Measurements from ENCODE around the gene TAF4B. TPM values are rescaled to one million over a fixed set of nuclear protein-coding genes. Genes with fewer than 3 reads are reported as not detected.

The TAF4B gene
- polyA plus RNA-seq, 1 of the 3 experiments (the other 2 are of a cell fraction) = 1.3 TPM

DNA sequence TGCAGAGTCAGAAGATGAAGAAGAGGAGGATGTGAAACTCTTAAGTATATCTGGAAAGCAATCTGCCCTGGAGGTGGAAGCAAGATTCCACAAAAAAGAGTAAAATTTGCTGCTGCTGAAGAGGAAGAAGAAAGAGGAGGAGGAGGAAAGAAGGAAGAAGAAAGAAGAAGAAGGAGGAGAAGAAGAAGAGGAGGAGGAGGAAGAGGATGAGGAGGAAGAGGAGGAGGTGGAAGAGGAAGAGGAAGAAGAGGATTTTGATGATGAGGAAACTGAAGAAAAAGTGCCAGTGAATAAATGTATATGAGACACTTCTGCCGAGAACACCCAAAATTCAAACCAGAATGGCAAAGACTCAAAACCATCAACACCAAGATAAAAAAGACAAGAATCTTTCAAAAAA lies 20.9 kb upstream of the TAF4B start:
- ChIA-PET CTCF (no interaction called here), POLR2A (no interaction called here)
- WGBS (ENCODE audit: low lambda C conversion rate) = 89% methylated on average over 1 of the region's 1 CpG

DNA sequence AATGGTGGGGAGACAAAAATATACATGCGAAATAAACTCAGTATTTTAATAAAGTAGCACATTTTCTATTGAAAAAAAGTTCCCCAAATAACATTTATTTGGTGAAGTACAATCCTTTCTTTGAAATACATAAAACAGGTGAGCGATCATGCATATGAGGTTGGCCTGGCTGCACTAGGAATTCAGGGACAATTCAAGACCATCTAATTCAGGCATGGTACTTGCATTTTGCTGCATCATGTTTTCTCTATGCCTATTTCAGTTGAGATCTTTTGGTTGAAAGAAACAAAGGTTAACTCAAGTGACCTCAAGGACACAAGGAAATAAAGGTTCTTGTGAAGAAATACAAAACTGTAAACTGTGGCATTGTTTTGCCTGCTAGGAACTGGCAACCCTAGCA lies 19.8 kb upstream of the TAF4B start:
- no peak for DNase-seq
- Histone ChIP-seq H3K36me3 (replicated peaks in 1 of 2; ENCODE audit: control insufficient read depth in 1 of 2, insufficient read depth in 2 of 2, low read length in 1 of 2) (no peaks in the 10 kb centered on the region), H3K9ac (no peak overlapping the region), H4K20me1 (ENCODE audit: insufficient read depth) (no peaks in the 10 kb centered on the region), H3F3A (replicated peaks; ENCODE audit: insufficient read depth) (no peaks in the 10 kb centered on the region), H3K79me2 (ENCODE audit: insufficient read depth) (no peaks in the 10 kb centered on the region), H2AFZ (ENCODE audit: low read depth) (no peak overlapping the region), H3K9me3 (no peaks in the 10 kb centered on the region), H3K4me1 (ENCODE audit: control insufficient read depth in 1 of 2, insufficient read depth in 2 of 2, low read depth in 1 of 2, low read length in 1 of 2) (no peaks in the 10 kb centered on the region), H3K27me3 (ENCODE audit: insufficient read depth) (no peaks in the 10 kb centered on the region), H3K27ac (ENCODE audit: low read depth in 2 of 2, low read length in 1 of 2) (no peak overlapping the region), H3K4me2 (no peak overlapping the region), H3K4me3 (ENCODE audit: low read depth in 2 of 2, low read length in 1 of 2) (no peak overlapping the region), H3K9me2 (no peaks in the 10 kb centered on the region)
- ChIA-PET CTCF (no interaction called here), POLR2A (no interaction called here)
- whole genome bisulfite sequencing (ENCODE audit: low lambda C conversion rate) = 66% methylated on average over 2 of the region's 2 CpGs
- no peak for TF ChIP-seq FOXM1 (IDR thresholded peaks at IDR 0.05; ENCODE audit: low read depth)
- TF ChIP-seq TCF12 (IDR thresholded peaks at IDR 0.05) = no peak
- TF ChIP-seq MXI1 (IDR thresholded peaks at IDR 0.05; ENCODE audit: low read depth, low read length) = no peak
- no peak for TF ChIP-seq POLR2AphosphoS5 (IDR thresholded peaks at IDR 0.05; ENCODE audit: low read depth, low read length)
- TF ChIP-seq, protein P1, sequence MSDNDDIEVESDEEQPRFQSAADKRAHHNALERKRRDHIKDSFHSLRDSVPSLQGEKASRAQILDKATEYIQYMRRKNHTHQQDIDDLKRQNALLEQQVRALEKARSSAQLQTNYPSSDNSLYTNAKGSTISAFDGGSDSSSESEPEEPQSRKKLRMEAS (IDR thresholded peaks at IDR 0.05; ENCODE audit: low read depth) = no peak
- no peak for TF ChIP-seq NRF1 (IDR thresholded peaks at IDR 0.05; ENCODE audit: low read depth, low read length)
- no peak for TF ChIP-seq SIN3A (IDR thresholded peaks at IDR 0.05; ENCODE audit: borderline replicate concordance, low read depth, low read length)
- TF ChIP-seq RAD21 (IDR thresholded peaks at IDR 0.05; ENCODE audit: low read length) = no peak

More for the DNA sequence above, 20.9 kb upstream of the TAF4B start:
- no peaks in the 10 kb centered on the region for H3K9me3 ChIP-seq
- no peak overlapping the region for H3K27ac ChIP-seq (ENCODE audit: low read depth in 2 of 2, low read length in 1 of 2)
- no peaks in the 10 kb centered on the region for H3K27me3 ChIP-seq (ENCODE audit: insufficient read depth)
- no peaks in the 10 kb centered on the region for H3K9me2 ChIP-seq
- H3K36me3 ChIP-seq (replicated peaks in 1 of 2; ENCODE audit: control insufficient read depth in 1 of 2, insufficient read depth in 2 of 2, low read length in 1 of 2) = no peaks in the 10 kb centered on the region
- H3K79me2 ChIP-seq (ENCODE audit: insufficient read depth) = no peaks in the 10 kb centered on the region
- H3F3A ChIP-seq (replicated peaks; ENCODE audit: insufficient read depth) = no peaks in the 10 kb centered on the region
- H4K20me1 ChIP-seq (ENCODE audit: insufficient read depth) = no peaks in the 10 kb centered on the region
- no peak overlapping the region for H3K4me2 ChIP-seq
- no peak overlapping the region for H3K4me3 ChIP-seq (ENCODE audit: low read depth in 2 of 2, low read length in 1 of 2)
- H2AFZ ChIP-seq (ENCODE audit: low read depth) = no peak overlapping the region
- TF ChIP-seq POLR2AphosphoS5 (IDR thresholded peaks at IDR 0.05; ENCODE audit: low read depth, low read length) = no peak
- TF ChIP-seq, protein P2, sequence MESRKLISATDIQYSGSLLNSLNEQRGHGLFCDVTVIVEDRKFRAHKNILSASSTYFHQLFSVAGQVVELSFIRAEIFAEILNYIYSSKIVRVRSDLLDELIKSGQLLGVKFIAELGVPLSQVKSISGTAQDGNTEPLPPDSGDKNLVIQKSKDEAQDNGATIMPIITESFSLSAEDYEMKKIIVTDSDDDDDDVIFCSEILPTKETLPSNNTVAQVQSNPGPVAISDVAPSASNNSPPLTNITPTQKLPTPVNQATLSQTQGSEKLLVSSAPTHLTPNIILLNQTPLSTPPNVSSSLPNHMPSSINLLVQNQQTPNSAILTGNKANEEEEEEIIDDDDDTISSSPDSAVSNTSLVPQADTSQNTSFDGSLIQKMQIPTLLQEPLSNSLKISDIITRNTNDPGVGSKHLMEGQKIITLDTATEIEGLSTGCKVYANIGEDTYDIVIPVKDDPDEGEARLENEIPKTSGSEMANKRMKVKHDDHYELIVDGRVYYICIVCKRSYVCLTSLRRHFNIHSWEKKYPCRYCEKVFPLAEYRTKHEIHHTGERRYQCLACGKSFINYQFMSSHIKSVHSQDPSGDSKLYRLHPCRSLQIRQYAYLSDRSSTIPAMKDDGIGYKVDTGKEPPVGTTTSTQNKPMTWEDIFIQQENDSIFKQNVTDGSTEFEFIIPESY (IDR thresholded peaks at IDR 0.05; ENCODE audit: borderline replicate concordance, low read depth) = no peak
- no peak for TF ChIP-seq MEF2A (IDR thresholded peaks at IDR 0.05; ENCODE audit: borderline replicate concordance, low read depth)
- no peak for TF ChIP-seq EZH2phosphoT487 (IDR thresholded peaks at IDR 0.05; ENCODE audit: borderline replicate concordance, low read depth)
- TF ChIP-seq, protein P1 (IDR thresholded peaks at IDR 0.05; ENCODE audit: low read depth) = no peak
- no peak for TF ChIP-seq EP300 (IDR thresholded peaks at IDR 0.05; ENCODE audit: borderline replicate concordance in 1 of 2, low read depth in 1 of 2, low read length in 1 of 2)
- TF ChIP-seq TAF1 (IDR thresholded peaks at IDR 0.05; ENCODE audit: borderline replicate concordance, low read depth, low read length) = no peak
- no peak for TF ChIP-seq CHD2 (IDR thresholded peaks at IDR 0.05; ENCODE audit: low read length, partially characterized antibody)
- TF ChIP-seq YY1 (IDR thresholded peaks at IDR 0.05; ENCODE audit: low read depth) = no peak
- no peak overlapping the region for H3K9ac ChIP-seq
- no peak for DNase-seq
- H3K4me1 ChIP-seq (ENCODE audit: control insufficient read depth in 1 of 2, insufficient read depth in 2 of 2, low read depth in 1 of 2, low read length in 1 of 2) = no peaks in the 10 kb centered on the region

All from SK-N-SH (cell line).